NCI-H1417 (cell line): ENCODE measurements around the gene UBE3B.

Experiments
- DNase-seq, 3 experiments: peaks; one replicate each; lab custom pipeline; 2025; lab: John Stamatoyannopoulos, UW

The UBE3B gene

DNA sequence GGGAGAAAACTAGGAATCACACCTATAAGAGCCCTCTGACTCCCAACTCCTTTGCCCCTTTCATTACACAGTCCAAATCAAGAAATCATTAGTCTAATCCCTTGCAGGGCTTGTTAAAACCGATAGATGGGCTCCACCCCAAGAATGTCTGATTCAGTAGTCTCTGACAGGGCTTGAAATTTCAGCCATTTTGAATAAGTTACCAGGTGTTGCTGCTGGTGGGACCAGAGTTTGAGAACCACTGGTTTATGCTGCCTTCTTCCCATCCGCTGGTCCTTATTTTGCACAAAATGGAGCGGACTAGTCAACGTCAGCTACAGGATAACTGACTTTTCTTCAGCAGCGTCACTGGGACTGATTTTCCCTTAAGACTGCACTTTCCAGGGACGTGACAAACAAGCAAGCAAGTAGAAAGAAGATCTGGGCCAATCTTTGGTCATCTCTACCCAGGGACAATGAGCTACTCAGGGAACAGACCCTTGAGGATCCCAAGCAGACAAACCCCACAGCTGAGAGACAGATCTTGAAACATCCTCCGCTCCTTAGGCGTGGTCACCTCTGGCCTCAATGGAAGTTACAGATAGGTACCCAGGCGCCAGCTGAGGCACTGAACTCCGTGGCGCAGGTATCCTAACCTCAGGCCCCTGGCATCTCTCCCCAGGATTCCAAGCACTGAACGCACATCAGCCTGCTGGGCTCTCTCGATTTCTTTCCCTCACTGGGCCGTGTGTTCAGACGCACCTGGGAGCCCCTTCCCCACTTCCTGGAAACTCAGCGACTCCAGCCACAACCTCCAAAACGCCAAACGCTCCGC, 1.2 kb upstream of the UBE3B start:
- peak in 2 of 3 experiments; percentile 38 to 40 for DNase-seq

DNA sequence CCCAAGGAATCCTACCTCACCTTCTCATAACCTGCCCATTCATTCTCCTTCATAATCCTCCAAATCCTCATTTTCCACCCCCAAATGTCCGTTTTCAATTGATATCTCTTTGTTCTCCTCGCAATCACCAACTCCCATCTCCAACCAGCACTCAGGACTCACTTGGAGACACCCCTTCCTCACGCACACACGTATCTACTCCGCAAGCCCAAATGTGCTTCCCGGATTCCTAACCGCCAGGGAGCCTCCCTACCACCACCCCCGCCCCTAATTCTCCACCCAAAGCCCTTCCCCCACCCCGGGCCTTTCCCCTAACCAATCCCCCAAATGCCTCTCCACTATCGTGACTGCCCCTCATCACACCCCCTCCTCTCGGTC, 638 bp upstream of the UBE3B start:
- DNase-seq, result no peak

DNA sequence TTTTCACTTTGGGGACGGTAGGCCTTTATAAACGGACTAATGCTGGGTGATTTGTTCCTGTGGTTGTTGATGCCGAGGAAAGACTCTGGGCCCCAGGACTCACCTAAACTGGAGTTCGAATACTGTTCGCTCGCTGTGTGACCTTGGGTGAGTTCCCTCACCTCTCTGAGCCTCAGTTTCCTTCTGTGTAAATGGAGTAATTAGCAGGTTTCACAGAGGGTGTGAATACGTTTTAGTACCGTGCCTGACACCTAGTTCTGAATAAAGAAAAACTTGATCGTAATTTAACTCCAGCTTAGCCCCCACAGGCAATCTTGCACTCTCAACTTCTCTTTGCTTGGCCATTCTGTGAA, 505 bp downstream of the UBE3B start:
- DNase-seq, result no peak

DNA sequence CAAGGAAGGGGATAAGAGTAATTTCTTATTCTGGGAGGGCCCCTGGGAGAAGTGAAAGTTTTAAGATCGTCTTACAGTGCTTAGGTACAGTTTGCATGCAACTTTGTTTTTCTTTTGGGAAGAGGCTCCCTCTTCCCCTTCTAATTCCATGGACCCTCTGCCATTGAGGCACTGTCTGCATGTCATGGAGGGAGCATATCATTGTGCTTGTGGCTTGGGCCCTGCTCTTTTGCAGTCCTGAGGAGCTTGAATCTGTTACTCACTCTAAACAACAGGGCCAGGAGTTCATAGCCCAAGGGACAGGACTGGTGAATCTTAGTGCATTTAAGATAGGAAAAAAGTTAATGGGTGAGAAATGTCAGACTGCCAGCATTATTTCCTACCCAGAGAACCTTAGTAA, 2.3 kb downstream of the UBE3B start:
- DNase-seq, result no peak

DNA sequence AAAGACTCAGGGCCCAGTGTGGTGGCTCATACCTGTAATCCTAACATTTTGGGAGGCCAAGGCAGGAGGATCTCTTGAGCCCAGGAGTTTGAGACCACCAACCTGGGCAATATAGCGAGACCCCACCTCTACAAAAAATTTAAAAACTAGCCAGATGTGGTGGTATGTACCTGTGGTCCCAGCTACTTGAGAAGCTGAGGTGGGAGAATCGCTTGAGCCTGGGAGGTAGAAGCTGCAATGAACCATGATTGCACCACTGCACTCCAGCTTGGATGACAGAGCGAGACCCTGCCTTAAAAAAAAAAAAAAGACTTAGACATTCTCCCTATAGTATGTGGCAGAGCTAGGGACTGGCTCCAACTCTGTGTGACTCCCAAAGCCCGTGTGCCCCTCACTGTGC, 2.9 kb downstream of the UBE3B start:
- no peak for DNase-seq

DNA sequence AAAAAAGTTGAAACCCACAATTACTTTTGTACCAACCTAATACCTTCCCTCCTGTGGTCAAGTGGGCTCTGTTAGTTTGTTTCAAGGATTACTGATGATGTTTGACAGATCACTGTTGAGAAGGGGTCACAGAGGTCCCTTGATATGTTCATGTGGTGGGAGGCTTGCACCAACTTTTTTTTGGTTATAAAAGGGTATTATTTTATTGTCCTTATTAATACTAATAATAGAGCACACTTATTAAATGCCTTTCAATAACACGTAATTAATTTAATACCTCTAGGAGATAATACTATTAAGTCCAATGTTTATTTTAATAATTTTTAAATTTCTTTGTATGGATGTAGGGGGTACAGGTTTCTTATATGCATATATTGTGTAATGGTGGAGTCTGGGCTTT, 4.4 kb downstream of the UBE3B start:
- no peak for DNase-seq

DNA sequence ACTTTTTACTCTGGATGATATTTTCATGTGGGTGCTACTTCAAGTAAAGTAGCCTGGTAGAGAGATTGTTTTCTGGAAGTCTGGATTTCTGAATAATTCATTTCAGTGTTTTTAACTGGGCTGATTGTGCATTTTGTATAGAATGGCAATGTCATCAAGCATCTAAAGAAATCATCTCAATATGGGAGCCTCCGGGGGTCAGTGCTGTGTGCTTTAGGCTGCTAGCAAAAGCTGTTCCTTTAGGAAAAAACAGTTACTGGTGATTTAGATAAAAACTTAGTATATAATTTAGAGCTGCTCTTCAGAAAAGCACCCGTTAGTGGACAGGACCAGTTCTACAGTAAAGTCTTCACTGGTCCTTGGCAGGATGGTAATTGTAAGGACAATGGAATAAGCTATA, 5.1 kb downstream of the UBE3B start:
- DNase-seq, result peak in 1 of 3 experiments; percentile 41

DNA sequence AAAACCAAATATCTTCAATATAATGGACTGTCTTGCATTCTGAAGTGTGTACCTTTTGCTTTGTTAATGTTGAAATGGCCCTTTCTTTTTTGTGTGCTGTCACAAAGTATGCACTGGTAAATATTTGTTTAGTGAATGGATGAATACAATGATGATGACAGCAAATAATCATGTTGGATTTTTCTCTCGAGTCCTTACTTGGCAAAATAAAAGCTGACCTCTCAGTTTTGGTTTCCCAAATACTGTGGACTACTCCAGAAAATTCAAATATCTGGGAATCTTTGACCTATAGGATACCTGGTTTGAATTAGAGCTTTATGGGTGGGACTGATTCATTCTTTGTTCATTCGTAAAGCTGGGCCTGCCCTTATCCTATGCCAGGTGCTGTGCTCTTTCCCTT, 5.5 kb downstream of the UBE3B start:
- DNase-seq, result peak in 1 of 3 experiments; percentile 41

DNA sequence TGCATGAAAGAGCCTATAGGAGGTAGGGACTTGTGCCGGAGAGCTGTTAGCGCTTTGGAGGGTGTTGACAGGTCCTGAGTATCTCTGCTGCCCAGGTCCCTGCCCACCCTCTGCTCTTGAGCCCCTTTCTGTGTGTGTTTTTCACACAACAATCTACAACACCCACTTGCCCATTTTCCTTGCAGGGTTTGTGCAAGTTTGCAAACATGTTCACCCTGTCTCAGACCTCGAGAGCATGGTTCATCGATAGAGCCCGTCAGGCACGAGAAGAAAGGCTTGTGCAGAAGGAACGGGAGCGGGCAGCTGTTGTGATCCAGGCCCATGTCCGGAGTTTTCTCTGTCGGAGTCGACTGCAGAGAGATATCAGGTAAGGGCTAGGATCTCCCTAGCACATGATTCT, 5.9 kb downstream of the UBE3B start:
- DNase-seq, result no peak

DNA sequence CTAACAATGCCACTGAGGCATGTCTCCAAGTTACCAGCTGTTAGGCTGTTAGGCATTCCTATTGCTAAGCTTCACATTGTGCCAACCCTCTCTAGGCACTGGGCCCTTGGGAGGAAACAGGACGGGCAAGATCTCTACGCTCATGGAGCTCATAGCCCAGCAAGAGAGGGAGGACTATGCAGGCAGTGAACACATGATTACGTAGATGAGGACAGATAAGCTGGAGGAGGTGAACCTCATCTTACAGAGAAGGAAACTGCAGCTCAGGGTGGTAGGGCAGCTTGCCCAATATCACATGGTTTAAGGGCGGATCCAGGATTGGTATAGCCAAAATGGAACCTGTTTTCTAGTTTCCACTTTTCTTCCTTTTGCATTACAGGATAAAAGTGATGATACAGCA, 7.8 kb downstream of the UBE3B start:
- no peak for DNase-seq

DNA sequence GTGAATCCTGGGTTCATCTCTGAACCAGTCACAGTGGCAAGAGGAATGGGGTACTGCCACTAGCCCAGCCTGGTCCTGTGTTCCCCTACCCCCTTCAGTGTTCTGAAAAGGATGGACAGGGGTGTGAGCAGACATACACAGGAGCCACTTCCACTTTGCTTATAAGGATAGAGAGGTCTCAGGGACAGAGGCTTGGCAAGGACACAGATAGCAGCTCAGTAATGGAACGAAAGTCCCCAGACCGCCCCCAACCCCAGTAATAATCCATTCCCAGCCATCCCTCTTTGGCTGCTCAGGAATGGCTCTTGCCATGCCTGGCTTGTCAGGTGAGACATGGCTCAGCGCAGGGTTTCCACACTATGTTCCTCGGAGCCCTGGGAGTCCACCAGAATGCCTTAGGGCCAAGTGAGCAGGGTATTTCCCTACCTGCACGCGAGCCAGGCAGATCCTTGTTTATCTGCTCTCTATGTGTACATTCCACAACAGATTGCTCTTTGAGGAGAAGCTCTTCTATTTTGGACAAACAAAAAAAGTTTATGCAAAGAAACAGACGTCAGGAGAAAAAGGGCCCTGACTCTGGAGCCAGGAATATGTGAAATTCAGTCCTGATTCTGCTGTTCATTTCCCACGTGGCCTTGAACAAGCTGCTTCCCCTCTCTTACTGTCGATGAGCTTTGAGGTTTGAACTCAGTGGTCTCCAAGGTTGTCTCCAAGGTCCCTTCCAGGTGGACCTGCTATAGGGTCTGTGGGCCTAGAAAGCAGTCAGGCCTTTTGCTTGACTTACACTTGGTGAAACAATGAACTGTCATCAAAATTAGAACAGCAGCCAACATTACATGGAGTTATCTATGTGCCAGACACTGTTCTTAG, 10.0 kb downstream of the UBE3B start:
- DNase-seq, result no peak

DNA sequence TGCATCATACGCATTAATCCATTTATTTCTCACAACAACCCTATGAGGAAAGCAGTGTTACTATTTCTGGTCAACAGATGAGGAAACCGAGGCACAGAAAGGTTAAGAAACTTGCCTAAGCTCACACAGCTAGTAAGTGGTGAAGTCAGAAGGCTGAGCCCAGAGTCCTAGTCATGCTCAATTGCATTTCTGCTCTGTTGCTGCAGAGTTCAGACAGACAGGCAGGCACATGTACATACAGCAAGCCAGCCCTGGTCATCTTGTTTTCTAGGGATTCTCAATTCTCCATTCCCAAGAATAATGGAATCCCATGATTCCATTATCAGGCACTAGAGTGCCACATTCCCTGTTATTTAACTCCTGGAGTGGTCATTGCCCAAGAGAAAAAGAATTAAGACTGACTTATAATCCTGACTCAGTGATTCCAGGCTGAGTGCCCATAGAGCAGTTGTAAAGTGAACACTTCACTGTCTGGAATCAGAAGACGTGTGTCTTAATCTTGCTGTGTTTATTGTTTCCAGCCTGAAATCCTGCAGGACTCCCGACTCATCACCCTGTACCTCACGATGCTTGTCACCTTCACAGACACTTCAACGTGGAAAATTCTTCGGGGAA, 10.7 kb downstream of the UBE3B start:
- DNase-seq, result no peak

DNA sequence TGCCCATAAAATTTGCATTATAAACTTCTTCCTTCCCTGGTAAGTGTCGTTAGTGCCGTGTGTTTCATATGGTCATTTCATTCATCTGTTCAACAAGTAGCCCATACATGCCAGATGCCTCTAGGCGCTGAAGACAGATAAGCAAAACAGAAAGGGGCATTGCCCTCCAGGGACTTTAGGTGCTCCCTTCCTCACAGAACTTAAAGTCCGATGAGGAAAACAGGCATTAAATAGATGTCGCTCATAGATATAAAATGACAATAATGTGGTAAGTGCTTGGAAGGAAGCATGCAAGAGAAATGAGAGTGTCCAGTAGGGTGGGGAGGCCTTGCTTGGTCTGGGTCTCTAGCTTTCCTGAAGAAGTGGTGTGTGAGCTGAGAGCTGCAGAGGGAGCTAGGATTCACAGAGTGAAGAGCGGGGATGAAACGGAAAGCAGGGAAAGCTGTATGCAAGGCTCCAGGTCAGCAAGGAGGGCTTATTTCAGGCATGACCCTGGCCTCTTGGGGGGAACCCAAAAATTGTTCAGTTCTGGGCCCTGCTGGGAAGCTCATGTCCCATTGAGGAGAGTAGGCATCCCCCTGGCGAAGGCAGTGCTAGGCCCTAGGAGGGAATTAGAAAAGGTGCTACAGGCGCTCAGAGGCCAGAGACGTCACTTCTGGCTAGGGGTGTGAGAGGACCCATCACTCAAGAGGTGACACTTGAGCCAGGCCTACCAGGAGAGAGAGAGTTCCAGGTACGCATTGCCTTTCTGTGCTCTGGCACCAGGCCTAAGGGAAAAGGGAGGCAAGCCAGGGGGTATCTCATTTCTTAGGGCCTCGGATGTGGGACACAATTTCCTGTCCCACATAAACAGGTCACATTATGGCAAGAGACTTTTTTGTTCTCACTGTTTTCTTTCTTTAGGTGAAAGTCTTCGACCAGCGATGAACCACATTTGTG, 11.9 kb downstream of the UBE3B start:
- no peak for DNase-seq

DNA sequence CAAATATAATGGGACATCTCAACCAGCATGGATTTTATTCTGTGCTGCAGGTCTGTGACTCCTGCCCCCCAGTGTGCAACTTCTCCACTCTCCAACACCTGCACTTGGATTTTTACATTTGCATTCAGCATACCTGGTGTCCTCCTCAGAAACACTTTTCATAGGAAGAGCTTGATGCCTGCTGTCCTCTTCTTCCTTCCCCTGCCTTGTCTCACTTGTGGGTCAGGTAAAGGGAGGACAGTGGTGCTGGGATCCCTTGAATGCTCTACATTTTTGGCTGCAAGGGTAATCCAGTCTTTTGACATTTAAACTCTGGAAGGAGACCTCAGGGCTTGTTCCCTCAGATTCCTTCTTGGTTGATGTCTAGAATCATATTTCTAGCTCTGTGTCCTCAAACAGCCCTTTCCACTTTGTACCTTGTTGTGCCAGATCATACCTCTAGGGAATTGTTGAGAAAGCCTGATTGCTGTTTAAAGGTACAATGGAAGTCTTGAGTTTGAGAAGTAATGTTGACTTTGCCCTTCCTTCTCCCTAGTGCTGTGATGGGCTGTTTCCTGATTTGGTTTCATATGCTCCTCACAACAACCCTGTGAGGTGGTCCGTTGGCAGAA, 12.6 kb downstream of the UBE3B start:
- no peak for DNase-seq

DNA sequence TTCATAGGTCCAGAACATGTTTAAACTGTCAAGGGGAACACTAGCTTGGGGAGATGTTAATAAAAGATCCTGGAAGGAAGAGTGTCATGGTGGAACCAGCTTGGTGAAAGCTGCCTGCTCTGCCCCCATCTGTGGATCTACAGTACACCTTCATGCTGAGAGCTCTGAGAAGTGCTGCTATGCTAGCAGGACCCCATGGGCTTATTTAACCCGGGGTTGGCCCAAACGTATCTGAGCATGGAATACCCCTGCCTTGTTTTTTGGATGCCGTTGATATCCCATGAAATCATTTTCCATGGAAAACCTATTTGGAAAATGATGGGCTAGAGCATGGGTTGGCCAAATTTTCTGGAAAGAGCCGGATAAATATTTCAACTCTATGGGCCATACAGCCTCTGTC, 14.2 kb downstream of the UBE3B start:
- DNase-seq, result no peak

DNA sequence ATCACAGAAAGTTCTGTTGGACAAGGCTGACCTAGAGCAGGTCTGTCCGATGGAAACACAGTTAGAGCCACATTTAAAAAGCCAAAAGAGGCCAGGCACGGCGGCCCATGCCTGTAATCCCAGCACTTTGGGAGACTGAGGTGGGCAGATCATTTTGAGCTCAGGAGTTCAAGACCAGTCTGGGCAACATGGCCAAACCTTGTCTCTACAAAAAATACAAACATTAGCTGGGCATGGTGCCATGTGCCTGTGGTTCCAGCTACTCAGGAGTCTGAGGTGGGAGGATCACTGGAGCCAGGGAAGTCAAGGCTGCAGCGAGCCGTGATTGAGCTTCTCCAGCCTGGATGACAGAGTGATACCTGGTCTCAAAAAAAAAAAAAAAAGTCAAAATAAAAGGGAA, 14.9 kb downstream of the UBE3B start:
- DNase-seq, result no peak

DNA sequence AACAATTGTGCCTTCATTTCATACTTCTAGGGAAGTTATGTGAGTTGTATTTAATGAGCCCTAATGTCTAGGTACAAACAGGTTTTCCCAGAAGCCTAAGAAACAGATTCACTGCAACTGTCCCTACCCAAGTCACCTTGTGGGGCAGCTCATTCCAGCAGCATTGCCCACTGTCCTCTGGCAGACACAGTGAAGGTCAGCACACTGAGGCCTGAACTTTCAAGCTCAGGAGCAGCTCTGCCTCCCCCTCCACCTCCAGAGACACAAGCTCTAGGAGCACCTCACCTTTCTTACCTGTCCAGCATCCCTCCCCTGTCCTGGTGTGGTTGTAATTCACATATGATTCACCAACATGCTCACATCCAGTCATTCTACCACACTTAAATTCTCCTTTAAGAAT, 15.7 kb downstream of the UBE3B start:
- no peak for DNase-seq

DNA sequence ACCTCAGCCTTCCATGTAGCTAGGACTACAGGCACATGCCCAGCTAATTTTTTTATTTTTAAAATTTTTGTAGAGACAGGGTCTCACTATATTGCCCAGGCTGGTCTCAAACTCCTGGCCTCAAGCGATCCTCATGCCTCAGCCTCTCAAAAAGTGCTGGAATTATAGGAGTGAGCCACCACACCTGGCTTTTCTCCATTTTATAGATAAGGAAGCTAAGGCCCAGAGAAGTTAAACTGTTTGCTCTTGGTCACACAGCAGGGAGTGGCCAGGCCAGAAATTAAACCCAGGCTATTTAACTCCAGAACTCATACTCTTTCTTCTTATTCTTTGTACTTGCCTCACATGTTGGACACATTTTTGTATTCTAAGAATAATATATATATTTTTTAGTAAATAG, 16.5 kb downstream of the UBE3B start:
- no peak for DNase-seq

DNA sequence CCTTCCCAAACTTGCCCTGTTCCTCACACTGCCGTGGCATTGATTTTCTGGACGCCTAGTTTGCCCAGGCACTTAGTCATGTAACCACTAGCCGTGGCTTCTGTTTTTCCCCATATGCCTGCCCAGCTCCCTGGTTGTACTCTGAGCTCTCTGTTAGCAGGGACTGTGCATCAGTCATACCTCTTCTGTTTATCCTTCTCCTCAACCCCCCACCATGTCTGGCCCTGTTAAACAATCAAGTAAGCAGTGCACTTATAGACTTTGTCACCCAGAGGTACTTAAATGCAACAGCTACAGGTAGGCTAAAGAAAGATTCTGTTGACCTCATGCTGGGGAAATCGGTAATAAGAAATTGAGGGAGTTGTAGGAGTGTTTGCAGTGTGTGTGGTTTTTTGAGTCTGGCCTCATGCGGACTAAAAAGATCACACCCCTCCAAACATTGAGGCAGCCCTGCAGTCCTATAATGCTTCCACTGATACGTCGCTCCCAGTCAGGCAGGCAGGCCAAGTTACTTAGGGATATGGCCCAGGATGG, 17.0 kb downstream of the UBE3B start:
- no peak for DNase-seq

DNA sequence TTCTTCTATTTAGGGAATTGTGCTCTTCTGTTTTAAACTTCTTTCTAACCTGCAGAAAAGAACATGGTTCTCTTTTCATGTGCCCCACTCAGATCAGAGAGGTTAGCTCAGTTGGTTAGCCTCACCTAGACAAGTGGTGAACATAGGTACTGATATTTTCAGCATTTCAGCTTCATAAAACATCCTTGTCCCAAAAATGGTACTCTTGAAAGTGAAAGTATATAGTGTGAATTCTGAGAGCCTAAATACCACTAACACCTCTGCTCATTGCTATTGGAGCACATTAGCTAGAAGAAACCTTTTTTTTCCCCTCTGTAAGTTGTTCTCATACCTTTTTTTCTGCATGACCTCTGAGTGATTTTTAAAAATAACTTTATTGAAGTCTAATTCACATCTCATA, 17.6 kb downstream of the UBE3B start:
- no peak for DNase-seq

DNA sequence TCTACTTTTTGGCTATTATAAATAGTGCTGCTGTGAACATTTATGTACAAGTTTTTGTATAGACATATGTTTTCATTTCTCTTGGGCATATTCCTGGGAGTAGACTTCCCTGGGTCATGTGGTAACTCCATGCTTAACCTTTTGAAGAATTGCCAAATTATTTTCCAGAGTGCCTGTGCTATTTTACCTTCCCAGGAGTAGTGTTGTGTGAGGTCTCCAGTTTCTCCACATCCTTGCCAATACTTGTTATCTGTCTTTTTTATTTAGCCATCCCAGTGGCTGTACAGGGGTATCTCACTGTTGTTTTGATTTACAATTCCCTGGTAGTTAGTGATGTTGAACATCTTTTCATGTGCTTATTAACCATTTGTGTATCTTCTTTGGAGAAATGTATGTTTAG, 18.9 kb downstream of the UBE3B start:
- DNase-seq, result no peak
